GM23248 (cell line): ENCODE results near the gene ZFAND4. TPM values are rescaled to one million over a fixed set of nuclear protein-coding genes. Genes with fewer than 3 reads are reported as not detected.
"Not testable (repeated sequence)": the region's sequence is repeated elsewhere in the genome, so short reads cannot be mapped to it uniquely, and the experiment has no call there.

Experiments used
- DNase-seq: peaks from one replicate; pipeline ENCODE4 v3.0.0-alpha.2; 2015
- H2AFZ ChIP-seq: fragments of 200-600 bp; sonication (generic); 2 replicates; pipeline ENCODE4 v1.6.1; 2016; ENCODE audit warnings: antibody characterized with exemption
- H3F3A ChIP-seq: fragments of 200-600 bp; sonication (generic); 2 replicates; pipeline ENCODE4 v1.6.1; 2016; ENCODE audit warnings: mild to moderate bottlenecking, antibody characterized with exemption, mixed run types; ENCODE audit not compliant: insufficient read depth
- H3K27ac ChIP-seq: fragments of 200-600 bp; sonication (generic); 2 replicates; pipeline ENCODE4 v1.5.1; 2016; ENCODE audit warnings: mild to moderate bottlenecking
- H3K27me3 ChIP-seq: fragments of 200-600 bp; sonication (generic); replicated peaks from 2 replicates; pipeline ENCODE4 v1.6.1; 2016; ENCODE audit warnings: mild to moderate bottlenecking; ENCODE audit not compliant: insufficient read depth
- H3K36me3 ChIP-seq: fragments of 200-600 bp; sonication (generic); 2 replicates; pipeline ENCODE4 v1.6.1; 2016; ENCODE audit warnings: low read depth, mild to moderate bottlenecking
- H3K4me1 ChIP-seq: fragments of 200-600 bp; sonication (generic); 2 replicates; pipeline ENCODE4 v1.6.1; 2016; ENCODE audit warnings: mild to moderate bottlenecking; ENCODE audit not compliant: insufficient read depth
- H3K4me2 ChIP-seq: fragments of 200-600 bp; sonication (generic); one replicate; pipeline ENCODE4 v1.6.1; 2016; ENCODE audit warnings: mild to moderate bottlenecking; ENCODE audit not compliant: unreplicated experiment
- H3K4me3 ChIP-seq: fragments of 200-600 bp; sonication (generic); 2 replicates; pipeline ENCODE4 v1.5.1; 2016; ENCODE audit warnings: mild to moderate bottlenecking
- H3K79me2 ChIP-seq: fragments of 200-600 bp; sonication (generic); 2 replicates; pipeline ENCODE4 v1.6.1; 2016; ENCODE audit warnings: mild to moderate bottlenecking; ENCODE audit not compliant: insufficient read depth
- H3K9ac ChIP-seq: fragments of 200-600 bp; sonication (generic); 2 replicates; pipeline ENCODE4 v1.6.1; 2016; ENCODE audit warnings: mild to moderate bottlenecking
- H3K9me2 ChIP-seq: fragments of 200-600 bp; sonication (generic); 2 replicates; pipeline ENCODE4 v1.6.1; 2016; ENCODE audit warnings: mixed run types, mild to moderate bottlenecking, moderate library complexity; ENCODE audit not compliant: insufficient read depth
- H3K9me3 ChIP-seq: fragments of 200-600 bp; sonication (generic); one replicate; pipeline ENCODE4 v1.6.1; 2017; ENCODE audit warnings: low read depth
- H4K20me1 ChIP-seq: fragments of 200-600 bp; sonication (generic); 2 replicates; pipeline ENCODE4 v1.6.0; 2016; ENCODE audit not compliant: insufficient read depth
- EZH2 ChIP-seq: fragments of 200-600 bp; sonication (generic); IDR thresholded peaks from 2 replicates; pipeline ENCODE4 v1.6.1; 2018; ENCODE audit warnings: antibody characterized with exemption, mild to moderate bottlenecking; ENCODE audit not compliant: insufficient read depth, poor library complexity, severe bottlenecking
- EZH2phosphoT487 ChIP-seq: fragments of 200-600 bp; sonication (generic); IDR thresholded peaks from 2 replicates; pipeline ENCODE4 v1.6.1; 2018; ENCODE audit warnings: antibody characterized with exemption, moderate library complexity, mild to moderate bottlenecking, low read depth; ENCODE audit not compliant: insufficient read depth
- WGBS, 2 experiments: methylation state at CpG; one replicate each; pipeline ENCODE4 v1.1.6; 2015 to 2017; ENCODE audit warnings: low lambda C conversion rate in 2 of 2, low coverage in 1 of 2; ENCODE audit errors: missing lambda C conversion rate in 2 of 2; 5-methylcytosine and 5-hydroxymethylcytosine counted together
- in situ Hi-C: fragments of 300-500 bp; cut with MboI; formaldehyde crosslinking; loops from 2 replicates; pipeline ENCODE4 v1.15.0; 2020
- polyA plus RNA-seq: library from polyadenylated mRNA; unstranded; fragments of >200 nt; fragmentation: Nextera tagmentation; extraction: Ambion mirVana; gene quantifications from 2 replicates; pipeline ENCODE4 v1.2.1, GENCODE V29; 2016
- total RNA-seq: library from RNA; depleted of rRNA; stranded (reverse); fragments of >200 nt; shearing (Covaris generic); gene quantifications from 2 replicates; pipeline ENCODE4 v1.2.3, GENCODE V29; 2014; rRNA removed

Gene ZFAND4
- total RNA-seq (5.2 and 8.1 TPM in 2 replicates), polyA plus RNA-seq (2.7 and 4.0 TPM in 2 replicates)

GRCh38 chr10:45672181-45673073 lies at the start of gene ZFAND4:
Gene ZFAND4, minus strand, starts transcription at chr10:45672772. Its CDS starts 9,047 bp downstream, at chr10:45663725.
- H3K9me3 ChIP-seq: no peaks in the 10 kb centered on the region
- no peaks in the 10 kb centered on the region for H3K27me3 ChIP-seq
- peaks cover 23% of the 10 kb centered on the region for H3K79me2 ChIP-seq
- H3K9ac ChIP-seq: peak within 1 kb of the TSS; percentile 83
- in situ Hi-C loops: loop anchor here (10.0 kb wide), 1 partner anchor 208 kb away; no protein-coding TSS in a partner anchor
- H3K4me1 ChIP-seq: no peaks in the 10 kb centered on the region
- peak; percentile 99 for DNase-seq
- TF ChIP-seq EZH2 (no peak), EZH2phosphoT487 (no peak)
- peak within 1 kb of the TSS; percentile 97 for H2AFZ ChIP-seq
- 1% methylated on average over 64 to 89 of the region's 96 CpGs for WGBS, 2 experiments
- peaks cover 12% of the 10 kb centered on the region; the same call in 1 of the 2 replicates for H3F3A ChIP-seq
- H3K4me2 ChIP-seq: peak within 1 kb of the TSS; percentile 76
- no peaks in the 10 kb centered on the region for H3K9me2 ChIP-seq
- H3K4me3 ChIP-seq: peak within 1 kb of the TSS; percentile 86
- H3K36me3 ChIP-seq: no peaks in the 10 kb centered on the region
- H3K27ac ChIP-seq: peak within 1 kb of the TSS; percentile 69
- H4K20me1 ChIP-seq: no peaks in the 10 kb centered on the region

DNA sequence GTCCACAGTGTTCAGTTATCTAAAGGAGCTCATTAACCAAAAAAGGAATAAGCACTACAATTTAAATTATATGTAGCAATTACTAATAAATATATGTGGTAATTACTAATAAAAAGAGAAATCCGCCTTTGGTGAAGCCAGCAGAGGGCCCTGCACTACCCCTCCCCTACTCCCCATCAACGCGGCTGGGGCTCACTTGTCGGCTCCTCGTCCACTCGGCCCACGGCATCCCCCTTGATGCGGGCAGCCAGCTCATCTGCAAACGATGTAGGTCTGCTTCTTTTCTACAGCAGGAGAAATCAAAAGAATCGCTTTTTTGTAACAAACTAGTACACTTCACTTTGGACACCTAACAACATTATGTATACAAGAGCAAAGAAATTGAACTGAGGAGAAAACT lies 48.9 kb upstream of the ZFAND4 start:
- H3F3A ChIP-seq, H3K4me3 ChIP-seq, H3K4me2 ChIP-seq, H3K9me3 ChIP-seq, DNase-seq, H4K20me1 ChIP-seq, H3K79me2 ChIP-seq, H3K27me3 ChIP-seq, H2AFZ ChIP-seq, in situ Hi-C loops, H3K9ac ChIP-seq, H3K27ac ChIP-seq, H3K9me2 ChIP-seq, H3K36me3 ChIP-seq, H3K4me1 ChIP-seq: not testable (repeated sequence)
- 63% methylated on average over 10 of the region's 10 CpGs for WGBS, 2 experiments

DNA sequence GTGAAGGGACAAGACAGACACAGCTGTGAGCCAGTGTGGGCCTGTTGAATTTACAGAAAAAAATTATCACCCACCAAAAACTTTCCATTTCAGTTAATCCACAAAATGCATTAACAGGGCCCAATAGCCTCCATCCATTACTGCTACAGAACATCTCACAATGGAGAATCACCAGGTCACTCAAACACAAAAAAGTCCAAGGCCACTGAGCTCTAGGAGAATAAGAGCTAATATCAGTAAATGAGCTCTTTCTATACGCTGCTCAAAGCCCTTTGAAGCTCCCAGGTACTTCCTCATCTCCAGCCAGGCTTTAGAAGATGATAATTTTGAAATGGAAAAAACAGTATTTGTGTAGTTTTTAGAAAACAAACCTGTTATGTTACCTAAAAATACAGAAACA lies 45.1 kb upstream of the ZFAND4 start:
- in situ Hi-C loops, DNase-seq, H3K27me3 ChIP-seq, H3K79me2 ChIP-seq, H3K27ac ChIP-seq, H3K9ac ChIP-seq, H2AFZ ChIP-seq, H3K4me2 ChIP-seq, H3F3A ChIP-seq, H3K36me3 ChIP-seq, H3K9me2 ChIP-seq, H3K4me3 ChIP-seq, H3K4me1 ChIP-seq, H4K20me1 ChIP-seq, H3K9me3 ChIP-seq: not testable (repeated sequence)
- WGBS, 2 experiments: 40 to 58% methylated on average over 1 of the region's 1 CpG

DNA sequence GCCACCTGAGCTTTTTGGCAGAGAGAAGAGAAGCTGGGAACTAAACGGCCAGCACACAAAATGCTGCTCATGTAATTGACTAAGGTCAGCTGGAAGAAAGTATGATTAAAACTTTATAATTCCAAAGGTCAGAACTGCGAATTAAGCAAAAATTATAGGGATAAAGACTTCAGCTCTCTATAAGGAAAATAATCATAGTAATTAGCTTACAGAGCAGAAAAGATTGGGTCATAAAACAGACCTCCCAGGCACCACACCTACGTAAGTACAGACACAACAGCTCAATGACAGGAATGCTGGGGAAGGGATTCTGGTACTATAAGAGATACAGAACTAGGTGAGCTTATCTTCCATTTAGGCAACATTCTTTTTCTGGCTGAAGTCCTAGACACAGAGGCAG lies 44.5 kb upstream of the ZFAND4 start:
- H4K20me1 ChIP-seq, in situ Hi-C loops, H3K4me3 ChIP-seq, H3F3A ChIP-seq, H3K79me2 ChIP-seq, H3K27me3 ChIP-seq, H3K9ac ChIP-seq, H3K27ac ChIP-seq, H3K4me2 ChIP-seq, H3K36me3 ChIP-seq, H2AFZ ChIP-seq, H3K9me2 ChIP-seq, H3K4me1 ChIP-seq, H3K9me3 ChIP-seq, DNase-seq: not testable (repeated sequence)
- 52 to 53% methylated on average over 3 of the region's 3 CpGs for WGBS, 2 experiments

DNA sequence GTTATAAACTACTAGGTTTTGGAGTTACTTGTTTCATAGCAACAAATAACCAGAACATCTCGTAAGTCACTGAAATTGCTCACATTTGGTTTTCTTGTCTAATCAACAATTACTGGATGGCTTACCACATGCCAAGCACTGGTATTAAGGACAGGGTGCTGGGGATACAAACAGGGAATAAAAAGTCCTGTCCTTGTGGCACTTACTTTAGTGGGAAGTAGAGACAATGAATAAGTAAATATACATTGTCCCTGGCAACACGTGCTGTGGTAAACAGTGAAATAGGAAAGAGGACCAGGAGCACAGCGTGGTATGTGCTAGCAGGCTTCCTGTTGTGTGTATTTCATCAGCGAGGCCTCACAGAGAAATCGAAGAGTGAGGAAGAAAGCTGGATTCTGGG lies 38.7 kb upstream of the ZFAND4 start:
- H3F3A ChIP-seq, H3K9ac ChIP-seq, H2AFZ ChIP-seq, H3K9me2 ChIP-seq, H3K4me2 ChIP-seq, H3K4me1 ChIP-seq, H3K27me3 ChIP-seq, H3K4me3 ChIP-seq, H3K79me2 ChIP-seq, in situ Hi-C loops, H3K9me3 ChIP-seq, H4K20me1 ChIP-seq, H3K36me3 ChIP-seq, DNase-seq, H3K27ac ChIP-seq: not testable (repeated sequence)
- WGBS, 2 experiments: 69 to 81% methylated on average over 3 to 4 of the region's 5 CpGs

GRCh38 chr10:45710200-45710796 lies 37.7 kb upstream of the ZFAND4 start:
- H3K4me3 ChIP-seq, H3K27me3 ChIP-seq, H3K9me3 ChIP-seq, H3K9me2 ChIP-seq, H3F3A ChIP-seq, H4K20me1 ChIP-seq, H3K79me2 ChIP-seq, H3K36me3 ChIP-seq, in situ Hi-C loops, H3K27ac ChIP-seq, H3K4me1 ChIP-seq: not testable (repeated sequence)
- H2AFZ ChIP-seq: peak overlapping the region; percentile 41; the same call in 1 of the 2 replicates
- peak overlapping the region; percentile 28 for H3K4me2 ChIP-seq
- 22 to 36% methylated on average over 2 to 3 of the region's 3 CpGs for WGBS, 2 experiments
- peak; percentile 0 for DNase-seq
- H3K9ac ChIP-seq: peak overlapping the region; percentile 25; the same call in 1 of the 2 replicates

DNA sequence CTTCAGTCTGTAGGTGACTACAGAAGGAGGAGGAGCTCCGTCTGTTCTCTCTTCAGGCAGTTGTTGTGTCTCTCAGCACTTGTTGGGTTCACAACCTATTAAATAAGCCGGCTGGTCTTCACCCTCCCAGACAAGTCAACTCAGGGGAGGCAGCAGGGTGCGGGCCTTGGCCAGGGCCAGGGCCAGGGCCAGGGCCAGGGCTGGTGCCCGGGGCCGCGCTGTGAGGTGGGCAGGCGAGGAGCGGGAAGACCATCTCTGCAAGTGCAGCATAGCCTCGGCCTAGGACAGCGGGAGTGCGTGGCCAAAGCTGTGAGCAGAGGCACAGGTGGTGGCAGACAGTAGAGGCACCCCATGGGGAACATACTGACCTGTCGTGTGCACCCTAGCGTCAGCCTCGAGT lies 5.9 kb upstream of the ZFAND4 start:
- WGBS, 2 experiments: 74 to 75% methylated on average over 10 to 11 of the region's 14 CpGs
- H4K20me1 ChIP-seq, H3K27ac ChIP-seq, H3K36me3 ChIP-seq, H2AFZ ChIP-seq, H3K9me3 ChIP-seq, H3K9me2 ChIP-seq, DNase-seq, H3F3A ChIP-seq, H3K4me1 ChIP-seq, H3K4me2 ChIP-seq, H3K4me3 ChIP-seq, H3K27me3 ChIP-seq, H3K79me2 ChIP-seq, H3K9ac ChIP-seq: not testable (repeated sequence)
- in situ Hi-C loops: loop anchor here (10.0 kb wide), 1 partner anchor 214 kb away; no protein-coding TSS in a partner anchor
